Measurements from ENCODE around the gene CDK17.

The CDK17 gene

DNA sequence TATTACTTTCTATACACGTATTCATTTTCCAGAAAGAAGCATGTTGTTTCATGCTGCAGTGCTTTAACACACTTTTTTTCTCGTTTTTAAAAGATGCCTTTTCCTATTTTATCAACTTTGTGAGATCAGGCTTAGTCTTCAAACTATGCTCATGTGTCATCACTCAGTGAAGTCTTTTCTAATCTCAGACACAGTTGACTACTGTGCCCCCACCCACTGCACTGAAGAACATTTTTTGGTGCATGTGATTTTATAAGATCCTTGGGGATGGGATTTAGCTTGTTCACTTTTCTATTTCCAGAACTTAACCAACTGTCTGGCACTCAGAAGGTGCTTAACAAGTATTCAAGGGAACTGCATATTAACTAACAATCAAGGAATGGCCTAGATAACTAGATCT is 85.5 kb downstream of the CDK17 start:
- FAIRE-seq: no peak

DNA sequence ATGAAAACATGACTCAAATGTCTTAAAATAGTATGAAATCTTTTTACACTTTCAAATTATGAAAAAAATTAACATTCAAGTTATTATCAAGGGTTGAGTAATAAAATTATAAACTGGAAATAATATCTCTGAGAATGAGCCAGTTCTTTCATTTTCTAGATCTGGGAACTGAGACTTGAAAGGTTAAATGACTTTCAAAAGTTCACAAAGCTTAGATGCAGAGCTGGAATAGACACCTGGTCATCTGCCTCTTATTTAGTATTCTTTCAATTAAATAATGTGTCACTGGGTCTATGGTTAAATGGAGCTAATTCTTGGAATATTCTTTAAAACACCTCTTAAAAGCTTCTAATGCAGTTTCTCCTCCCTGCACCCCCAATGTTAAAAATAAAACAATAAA is 86.6 kb downstream of the CDK17 start:
- no peak for FAIRE-seq

DNA sequence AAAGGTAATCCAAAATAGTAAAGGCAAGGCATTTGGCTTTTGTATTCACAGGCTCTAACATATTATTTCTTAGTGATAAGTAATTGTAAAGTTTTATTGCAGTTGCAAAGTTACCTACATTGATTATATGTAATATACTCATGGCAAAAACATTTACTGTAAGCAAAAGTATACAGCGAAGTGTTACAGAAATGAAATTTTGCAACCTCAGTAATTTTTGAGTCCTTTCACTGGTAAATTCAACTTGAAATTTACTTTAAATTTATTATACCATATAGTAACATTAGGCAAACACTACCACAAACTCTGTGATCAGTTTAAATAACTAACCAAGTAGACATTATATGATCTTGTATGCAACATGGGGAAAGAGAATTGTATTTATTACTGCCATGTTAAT is 89.0 kb downstream of the CDK17 start:
- no peak for FAIRE-seq

- FAIRE-seq: peak; percentile 73
Measured at GRCh38 chr12:96310067-96310466, 90.2 kb downstream of the CDK17 start.

DNA sequence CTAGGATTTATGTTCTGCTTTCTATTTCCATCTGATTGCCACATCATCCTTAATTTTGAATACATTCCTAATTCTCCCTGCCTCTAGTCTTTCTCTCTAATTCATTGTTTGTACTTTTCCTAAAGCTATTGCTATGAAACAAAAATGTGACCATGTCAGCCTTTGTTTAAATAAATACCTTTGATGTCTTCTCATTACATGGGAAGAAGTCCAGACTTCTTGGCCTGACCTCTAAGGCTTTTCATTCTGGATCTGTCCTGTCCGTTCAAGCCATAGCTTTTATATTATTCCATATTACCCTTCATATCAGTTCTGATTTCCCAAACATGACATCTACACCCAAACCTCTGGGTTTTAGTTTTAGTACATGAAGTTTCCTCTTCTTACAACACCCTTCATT is 91.4 kb downstream of the CDK17 start:
- FAIRE-seq: no peak

- FAIRE-seq: no peak
Measured at GRCh38 chr12:96305665-96306064, 94.6 kb downstream of the CDK17 start.

GRCh38 chr12:96303653-96304052 is 96.6 kb downstream of the CDK17 start:
- no peak for FAIRE-seq

- FAIRE-seq: no peak
Measured at GRCh38 chr12:96302687-96303310, 97.4 kb downstream of the CDK17 start.

DNA sequence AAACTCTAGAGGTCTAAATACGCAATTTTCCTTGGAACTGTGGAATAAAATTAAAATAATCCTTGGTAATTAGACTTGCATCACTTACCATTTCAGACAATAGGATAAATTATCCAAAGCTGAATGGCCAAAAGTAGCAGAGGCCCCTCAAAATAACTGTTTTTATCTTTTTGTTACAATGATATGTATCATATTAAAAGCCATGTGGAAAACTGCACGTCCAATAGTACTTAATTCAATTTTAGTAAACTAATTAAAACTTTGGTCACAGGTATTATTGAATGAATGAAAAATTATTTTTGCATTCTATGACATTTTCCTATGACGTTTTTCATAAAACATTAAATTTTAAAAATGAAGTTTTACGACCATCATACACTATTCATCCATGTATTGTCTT is 98.5 kb downstream of the CDK17 start:
- no peak for FAIRE-seq

GRCh38 chr12:96300064-96300463 is 100.2 kb downstream of the CDK17 start:
- no peak for FAIRE-seq

DNA sequence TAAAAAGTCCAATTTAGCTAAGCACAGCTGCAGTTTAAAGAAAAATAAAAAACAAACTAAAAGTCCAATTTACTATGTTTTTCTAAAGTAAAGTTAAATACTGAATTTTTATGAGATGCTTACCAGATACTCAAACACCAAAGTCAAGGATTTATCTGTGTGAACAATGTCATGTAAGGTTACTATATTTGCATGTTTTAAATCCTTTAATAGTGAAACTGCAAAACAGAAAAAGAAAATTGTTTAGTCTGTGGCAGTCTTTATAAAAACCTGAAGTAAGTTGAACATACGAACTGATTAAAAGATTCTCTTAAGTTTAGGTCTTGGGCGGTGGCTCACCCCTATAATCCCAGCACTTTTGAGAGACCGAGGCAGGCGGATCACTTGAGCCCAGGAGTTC is 102.7 kb downstream of the CDK17 start:
- FAIRE-seq: no peak

GRCh38 chr12:96295532-96296160 is 104.6 kb downstream of the CDK17 start:
- FAIRE-seq: no peak

GRCh38 chr12:96294831-96295230 is 105.4 kb downstream of the CDK17 start:
- FAIRE-seq: no peak

GRCh38 chr12:96293093-96293492 is 107.1 kb downstream of the CDK17 start:
- FAIRE-seq: no peak

GRCh38 chr12:96289067-96289466 is 111.2 kb downstream of the CDK17 start:
- FAIRE-seq: no peak

- FAIRE-seq: no peak
Measured at GRCh38 chr12:96285158-96285557, 115.1 kb downstream of the CDK17 start.

DNA sequence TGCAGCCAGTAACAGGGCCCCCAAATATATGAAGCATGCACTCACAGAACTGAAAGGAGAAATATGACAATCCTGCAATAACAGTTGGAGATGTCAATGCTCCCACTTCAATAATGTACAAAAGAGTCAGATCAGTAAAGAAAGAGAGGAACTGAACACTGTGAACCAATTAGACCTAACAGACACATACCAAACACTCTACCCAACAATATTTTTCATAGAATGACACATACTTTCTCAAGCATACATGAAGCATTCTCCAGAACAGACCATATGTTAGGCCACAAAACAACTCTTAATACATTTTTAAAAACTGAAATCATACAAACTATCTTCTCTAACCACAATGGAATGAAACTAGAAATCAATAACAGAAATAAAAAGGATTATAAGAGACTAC is 125.9 kb downstream of the CDK17 start:
- FAIRE-seq: no peak

GRCh38 chr12:96271469-96272199 is 128.6 kb downstream of the CDK17 start:
- FAIRE-seq: no peak

DNA sequence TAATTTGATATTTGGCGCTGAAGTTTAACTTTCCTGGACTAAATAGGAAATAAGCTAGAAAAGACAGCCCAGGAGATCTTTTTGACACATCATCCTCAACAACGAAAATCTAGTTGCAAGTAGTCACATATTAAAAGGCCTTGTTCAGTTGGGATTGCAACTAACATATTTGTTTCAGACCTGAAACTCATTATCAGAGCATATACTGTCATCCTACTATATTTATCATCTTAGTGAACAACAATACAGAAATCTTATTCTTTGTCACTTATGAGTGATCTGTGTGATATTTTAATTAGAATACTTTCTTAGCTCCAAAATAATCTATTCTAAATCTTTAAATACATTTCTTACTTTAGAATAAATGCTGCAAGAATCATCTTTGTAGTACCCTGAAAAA is 134.0 kb downstream of the CDK17 start:
- no peak for FAIRE-seq

DNA sequence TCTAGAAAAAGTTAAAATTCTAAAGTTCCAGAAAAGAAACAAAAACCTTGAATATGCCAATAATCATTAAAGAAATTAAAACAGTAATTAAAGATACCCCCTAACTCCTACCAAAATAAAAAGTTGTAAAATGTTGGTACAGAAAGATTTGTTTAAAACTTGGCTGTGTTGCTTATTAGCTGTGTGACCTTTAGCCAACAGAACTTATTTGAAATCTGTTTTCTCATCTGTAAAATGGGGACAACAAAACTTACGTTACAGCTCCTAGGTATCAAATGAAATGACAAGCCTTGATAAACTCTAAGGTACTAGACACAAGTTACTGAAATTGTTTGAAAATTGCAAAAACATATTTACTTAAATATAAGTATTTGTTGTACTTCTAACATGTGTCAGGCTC is 134.4 kb downstream of the CDK17 start:
- no peak for FAIRE-seq

DNA sequence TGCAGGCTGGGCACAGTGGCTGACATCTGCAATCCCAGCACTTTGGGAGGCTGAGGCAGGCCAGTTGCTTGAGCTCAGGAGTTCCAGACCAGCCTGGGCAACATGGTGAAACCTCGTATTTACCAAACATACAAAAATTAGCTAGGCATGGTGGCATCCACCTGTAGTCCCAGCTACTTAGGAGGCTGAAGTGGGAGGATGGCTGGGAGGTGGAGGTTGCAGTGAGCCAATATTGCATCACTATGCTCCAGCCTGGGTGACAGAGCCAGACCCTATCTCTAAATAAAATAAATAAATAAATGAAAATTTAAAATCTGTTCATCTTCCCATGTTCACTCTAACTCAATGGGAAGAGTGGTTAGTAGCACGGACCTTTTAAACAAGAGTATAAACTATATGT is 134.8 kb downstream of the CDK17 start:
- no peak for FAIRE-seq

DNA sequence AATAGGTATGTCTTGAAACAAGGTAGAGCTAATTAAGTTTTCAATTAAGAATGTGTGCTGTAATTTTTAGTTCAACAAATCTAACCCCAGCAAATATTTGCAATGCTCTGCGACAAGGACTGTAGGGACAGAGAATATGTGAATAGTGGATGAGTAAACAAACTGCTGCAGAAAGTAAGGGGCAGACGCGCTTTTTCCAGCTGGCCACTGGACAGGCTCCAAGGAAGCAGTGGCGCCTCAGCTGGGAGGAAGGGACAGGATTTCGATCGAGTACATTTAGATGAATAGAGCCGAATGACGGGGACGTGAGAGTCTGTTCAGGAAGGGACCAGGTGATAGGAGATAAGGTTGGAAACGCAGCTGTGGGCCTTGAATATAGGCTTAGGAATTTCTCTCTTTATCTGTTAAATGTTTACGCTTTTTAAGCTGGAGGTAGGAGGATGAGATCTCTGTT is 136.8 kb downstream of the CDK17 start:
- no peak for FAIRE-seq

DNA sequence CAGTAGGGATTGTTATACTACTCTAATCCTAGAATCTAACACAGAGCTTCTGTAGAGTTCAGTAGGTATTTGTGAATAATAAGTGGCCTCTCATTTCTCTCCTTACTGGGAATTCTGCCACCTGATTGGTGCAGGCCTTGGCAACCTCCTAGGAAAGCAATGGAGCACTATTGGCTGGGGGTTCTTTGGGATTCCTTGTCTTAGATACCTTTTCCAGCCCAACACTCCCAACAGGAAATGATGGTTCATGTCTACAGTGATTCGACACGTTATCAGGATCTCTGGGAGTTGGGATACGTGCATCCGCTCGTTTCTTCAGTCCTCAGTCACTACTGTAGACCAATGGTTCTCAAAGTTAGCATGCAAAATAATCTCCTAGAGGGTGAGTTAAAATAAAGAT is 138.7 kb downstream of the CDK17 start:
- no peak for FAIRE-seq

GRCh38 chr12:96260644-96261043 is 139.6 kb downstream of the CDK17 start:
- FAIRE-seq: no peak

All from TTC549 (cell line).